H9 (cell line): ENCODE measurements around the gene SLCO4A1. TPM values are rescaled to one million over a fixed set of nuclear protein-coding genes. Genes with fewer than 3 reads are reported as not detected.

Source experiments
- DNase-seq: peaks from one replicate; pipeline ENCODE4 v3.0.0-alpha.2; 2017
- H2AFZ ChIP-seq: one replicate; pipeline ENCODE4 v1.6.1; 2013; ENCODE audit warnings: mild to moderate bottlenecking, low read length, control low read depth, moderate library complexity
- H2AK5ac ChIP-seq: 2 replicates; pipeline ENCODE4 v1.6.1; 2013; ENCODE audit warnings: low read length, control low read depth, mixed read lengths; ENCODE audit not compliant: insufficient read length
- H2BK120ac ChIP-seq: one replicate; pipeline ENCODE4 v1.6.1; 2013; ENCODE audit warnings: low read depth, mild to moderate bottlenecking, low read length, control low read depth, inconsistent platforms; ENCODE audit not compliant: poor library complexity, severe bottlenecking
- H2BK12ac ChIP-seq: 2 replicates; pipeline ENCODE4 v1.6.1; 2013; ENCODE audit warnings: low read length, control low read depth, mixed read lengths, low read depth; ENCODE audit not compliant: insufficient read length
- H2BK15ac ChIP-seq: 2 replicates; pipeline ENCODE4 v1.6.1; 2013; ENCODE audit warnings: low read depth, low read length, control low read depth
- H2BK20ac ChIP-seq: one replicate; pipeline ENCODE4 v1.6.1; 2013; ENCODE audit warnings: low read depth, mild to moderate bottlenecking, low read length, control low read depth, inconsistent platforms; ENCODE audit not compliant: poor library complexity, severe bottlenecking
- H2BK5ac ChIP-seq: 2 replicates; pipeline ENCODE4 v1.6.1; 2013; ENCODE audit warnings: low read length, control low read depth, mixed read lengths; ENCODE audit not compliant: insufficient read length
- H3K14ac ChIP-seq: 2 replicates; pipeline ENCODE4 v1.6.1; 2013; ENCODE audit warnings: low read length, control low read depth; ENCODE audit not compliant: insufficient read depth
- H3K18ac ChIP-seq: 2 replicates; pipeline ENCODE4 v1.6.1; 2013; ENCODE audit warnings: low read depth, mild to moderate bottlenecking, mixed read lengths, low read length, control low read depth; ENCODE audit not compliant: insufficient read length
- H3K23ac ChIP-seq: 2 replicates; pipeline ENCODE4 v1.6.1; 2013; ENCODE audit warnings: low read length, control low read depth, mixed read lengths, low read depth; ENCODE audit not compliant: insufficient read length
- H3K23me2 ChIP-seq: 2 replicates; pipeline ENCODE4 v1.6.1; 2013; ENCODE audit warnings: low read depth, mild to moderate bottlenecking, mixed read lengths, low read length, control low read depth; ENCODE audit not compliant: insufficient read length, poor library complexity, severe bottlenecking
- H3K27ac ChIP-seq: 2 replicates; pipeline ENCODE4 v1.5.1; 2013; ENCODE audit warnings: low read length, control low read depth, mixed read lengths, low read depth; ENCODE audit not compliant: insufficient read length
- H3K27me3 ChIP-seq: 2 replicates; pipeline ENCODE4 v1.6.1; 2013; ENCODE audit warnings: low read length, control low read depth, inconsistent platforms; ENCODE audit not compliant: insufficient read depth
- H3K4ac ChIP-seq: 2 replicates; pipeline ENCODE4 v1.6.1; 2013; ENCODE audit warnings: low read depth, mild to moderate bottlenecking, control low read depth, inconsistent platforms, low read length, moderate library complexity
- H3K4me1 ChIP-seq: 2 replicates; pipeline ENCODE4 v1.6.1; 2013; ENCODE audit warnings: low read length, control low read depth, inconsistent platforms; ENCODE audit not compliant: insufficient read depth
- H3K4me2 ChIP-seq: 2 replicates; pipeline ENCODE4 v1.6.1; 2013; ENCODE audit warnings: low read length, control low read depth, mixed read lengths; ENCODE audit not compliant: insufficient read length, insufficient read depth
- H3K56ac ChIP-seq: 2 replicates; pipeline ENCODE4 v1.6.1; 2013; ENCODE audit warnings: low read depth, mild to moderate bottlenecking, mixed read lengths, low read length, control low read depth; ENCODE audit not compliant: insufficient read length
- H3K79me1 ChIP-seq: 2 replicates; pipeline ENCODE4 v1.6.1; 2013; ENCODE audit warnings: low read depth, mild to moderate bottlenecking, moderate library complexity, low read length, control low read depth, inconsistent platforms; ENCODE audit not compliant: insufficient read depth, poor library complexity, severe bottlenecking
- H3K79me2 ChIP-seq: 2 replicates; pipeline ENCODE4 v1.6.1; 2013; ENCODE audit warnings: low read length, control low read depth, inconsistent platforms; ENCODE audit not compliant: insufficient read depth
- H3K9ac ChIP-seq: 2 replicates; pipeline ENCODE4 v1.6.1; 2013; ENCODE audit warnings: low read length, control low read depth, mixed read lengths; ENCODE audit not compliant: insufficient read length; ENCODE audit errors: extremely low read depth
- H3K9me3 ChIP-seq: one replicate; pipeline ENCODE4 v1.6.1; 2013; ENCODE audit warnings: low read depth, low read length, inconsistent platforms; ENCODE audit not compliant: control insufficient read depth
- H3T11ph ChIP-seq: one replicate; pipeline ENCODE4 v1.6.1; 2013; ENCODE audit warnings: mild to moderate bottlenecking, low read length, control low read depth, inconsistent platforms
- H4K20me1 ChIP-seq: one replicate; pipeline ENCODE4 v1.6.1; 2013; ENCODE audit not compliant: control insufficient read depth, insufficient read length, insufficient read depth
- H4K5ac ChIP-seq: 2 replicates; pipeline ENCODE4 v1.6.1; 2013; ENCODE audit warnings: low read depth, mild to moderate bottlenecking, mixed read lengths, low read length, control low read depth; ENCODE audit not compliant: insufficient read length
- H4K8ac ChIP-seq: replicated peaks from 2 replicates; pipeline ENCODE4 v1.6.1; 2013; ENCODE audit warnings: low read length, control low read depth, mixed read lengths, low read depth; ENCODE audit not compliant: insufficient read length
- H4K91ac ChIP-seq: 2 replicates; pipeline ENCODE4 v1.6.1; 2013; ENCODE audit warnings: low read depth, mild to moderate bottlenecking, moderate library complexity, mixed read lengths, low read length, control low read depth; ENCODE audit not compliant: insufficient read length
- H3K27ac Mint-ChIP-seq, 3 experiments: 2 replicates in 2 of 3; 3 replicates in 1 of 3; pipeline ENCODE4 v1.8.0; 2020 to 2021; ENCODE audit warnings: mixed read lengths in 3 of 3, mild to moderate bottlenecking in 1 of 3, moderate library complexity in 1 of 3
- H3K27me3 Mint-ChIP-seq: 2 replicates; pipeline ENCODE4 v1.8.0; 2021; ENCODE audit warnings: low read depth, mild to moderate bottlenecking, moderate library complexity, mixed read lengths
- H3K36me3 Mint-ChIP-seq, 3 experiments: 2 replicates in 2 of 3; 3 replicates in 1 of 3; pipeline ENCODE4 v1.8.0; 2020 to 2021; ENCODE audit warnings: low read depth in 3 of 3, mixed read lengths in 3 of 3; ENCODE audit not compliant: insufficient read depth in 1 of 3
- H3K4me1 Mint-ChIP-seq, 2 experiments: 2 replicates each; pipeline ENCODE4 v1.8.0; 2020; ENCODE audit warnings: mixed read lengths in 2 of 2
- H3K4me3 Mint-ChIP-seq, 2 experiments: 2 replicates in 1 of 2; 3 replicates in 1 of 2; pipeline ENCODE4 v1.8.0; 2020 to 2021; ENCODE audit warnings: mild to moderate bottlenecking in 2 of 2, mixed read lengths in 2 of 2, moderate library complexity in 1 of 2
- H3K9me3 Mint-ChIP-seq, 2 experiments: 2 replicates in 1 of 2; 3 replicates in 1 of 2; pipeline ENCODE4 v1.8.0; 2020; ENCODE audit warnings: mild to moderate bottlenecking in 2 of 2, mixed read lengths in 2 of 2, moderate library complexity in 1 of 2
- CTCF ChIP-seq: fragments of 200-600 bp; sonication (generic); conservative IDR thresholded peaks from 3 replicates; pipeline ENCODE4 v1.8.0; 2021; ENCODE audit warnings: antibody characterized with exemption, mild to moderate bottlenecking
- WGBS: extraction: QIAGEN DNeasy Blood & Tissue Kit; methylation state at CpG from one replicate; pipeline ENCODE4 v1.1.7; 2013; ENCODE audit warnings: missing lambda C conversion rate, low lambda C conversion rate, mixed read lengths; ENCODE audit not compliant: insufficient read length; ENCODE audit errors: extremely low coverage; 5-methylcytosine and 5-hydroxymethylcytosine counted together
- total RNA-seq: library from RNA; stranded (reverse); gene quantifications from 2 replicates; pipeline ENCODE4 v1.2.1, GENCODE V29; 2021

SLCO4A1 gene
- total RNA-seq, 1 experiment from 2014 or later, result 9.4 TPM

- DNase-seq, result no peak
- Histone ChIP-seq H2AFZ (no peak overlapping the region), H3K4me1 (no peaks in the 10 kb centered on the region), H2BK5ac (no peak overlapping the region), H2BK12ac (no peak overlapping the region), H3K27me3 (no peaks in the 10 kb centered on the region; the same call in 1 of the 2 replicates), H2BK15ac (no peak overlapping the region), H2BK20ac (no peak overlapping the region), H3K56ac (no peak overlapping the region), H4K5ac (no peak overlapping the region), H2BK120ac (no peak overlapping the region), H3K4ac (no peak overlapping the region), H2AK5ac (no peak overlapping the region), H3K79me1 (no peaks in the 10 kb centered on the region), H3K79me2 (no peaks in the 10 kb centered on the region), H3K9me3 (no peaks in the 10 kb centered on the region), H3K18ac (no peak overlapping the region), H3K27ac (no peak overlapping the region), H4K8ac (no peak overlapping the region), H3K23ac (no peak overlapping the region), H3K23me2 (peaks cover 3% of the 10 kb centered on the region), H3T11ph (no peak overlapping the region), H3K4me2 (no peak overlapping the region), H4K91ac (no peak overlapping the region), H3K14ac (no peak overlapping the region; the same call in 1 of the 2 replicates), H3K9ac (no peak overlapping the region), H4K20me1 (no peaks in the 10 kb centered on the region)
- TF ChIP-seq CTCF, result no peak
- H3K4me1 Mint-ChIP-seq, result peaks cover 5 to 11% of the 10 kb centered on the region in 2 experiments
- no peaks in the 10 kb centered on the region for H3K36me3 Mint-ChIP-seq
- no peaks in the 10 kb centered on the region for H3K9me3 Mint-ChIP-seq
- peaks cover 41% of the 10 kb centered on the region for H3K27me3 Mint-ChIP-seq
- H3K4me3 Mint-ChIP-seq, result no peak overlapping the region
- H3K27ac Mint-ChIP-seq, result no peak overlapping the region
- no CpG with 5 or more reads among the region's 25 CpGs for WGBS
Observed at GRCh38 chr20:62702895-62703852, 60.9 kb downstream of the SLCO4A1 start.
